Smooth muscle cell (in vitro differentiated cells): ENCODE results near the gene LEP. TPM values are rescaled to one million over a fixed set of nuclear protein-coding genes. Genes with fewer than 3 reads are reported as not detected.

ENCODE experiments used
- DNase-seq: peaks from one replicate; lab custom pipeline; 2025; ENCODE audit not compliant: unreplicated experiment; lab: John Stamatoyannopoulos, UW
- H2AFZ ChIP-seq: fragments of 200-600 bp; sonication (generic); 2 replicates; pipeline ENCODE4 v1.6.0; 2016; ENCODE audit warnings: antibody characterized with exemption, low read depth, mild to moderate bottlenecking
- H3F3A ChIP-seq: fragments of 200-600 bp; sonication (generic); 2 replicates; pipeline ENCODE4 v1.6.0; 2017; ENCODE audit warnings: antibody characterized with exemption, low read depth
- H3K27ac ChIP-seq: fragments of 200-600 bp; sonication (generic); 2 replicates; pipeline ENCODE4 v1.5.1; 2016; ENCODE audit warnings: low read depth, mild to moderate bottlenecking
- H3K27me3 ChIP-seq: fragments of 200-600 bp; sonication (generic); 2 replicates; pipeline ENCODE4 v1.6.1; 2016; ENCODE audit warnings: low read depth, mild to moderate bottlenecking
- H3K36me3 ChIP-seq: fragments of 200-600 bp; sonication (generic); 2 replicates; pipeline ENCODE4 v1.5.1; 2016; ENCODE audit warnings: low read depth
- H3K4me1 ChIP-seq: fragments of 200-600 bp; sonication (generic); 2 replicates; pipeline ENCODE4 v1.5.1; 2016; ENCODE audit warnings: low read depth
- H3K4me2 ChIP-seq: fragments of 200-600 bp; sonication (generic); 2 replicates; pipeline ENCODE4 v1.6.0; 2016; ENCODE audit warnings: mild to moderate bottlenecking
- H3K4me3 ChIP-seq: fragments of 200-600 bp; sonication (generic); 2 replicates; pipeline ENCODE4 v1.5.1; 2016; ENCODE audit warnings: mild to moderate bottlenecking
- H3K79me2 ChIP-seq: fragments of 200-600 bp; sonication (generic); 2 replicates; pipeline ENCODE4 v1.6.0; 2016; ENCODE audit warnings: low read depth, mild to moderate bottlenecking
- H3K9ac ChIP-seq: fragments of 200-600 bp; sonication (generic); 2 replicates; pipeline ENCODE4 v1.6.0; 2016; ENCODE audit warnings: low read depth
- H3K9me3 ChIP-seq: fragments of 200-600 bp; sonication (generic); replicated peaks from 2 replicates; pipeline ENCODE4 v1.5.1; 2016; ENCODE audit warnings: low read depth
- H4K20me1 ChIP-seq: fragments of 200-600 bp; sonication (generic); 2 replicates; pipeline ENCODE4 v1.6.0; 2016; ENCODE audit warnings: low read depth
- WGBS: methylation state at CpG from one replicate; pipeline ENCODE4 v1.1.7; 2016; ENCODE audit warnings: low lambda C conversion rate; 5-methylcytosine and 5-hydroxymethylcytosine counted together
- polyA plus RNA-seq: library from polyadenylated mRNA; unstranded; fragments of >200 nt; fragmentation: Nextera tagmentation; extraction: Ambion mirVana; gene quantifications from 2 replicates; pipeline ENCODE4 v1.2.1, GENCODE V29; 2016
- total RNA-seq: library from RNA; depleted of rRNA; stranded (reverse); fragments of >200 nt; gene quantifications from 2 replicates; pipeline ENCODE4 v1.2.3, GENCODE V29; 2014
- TF ChIP-seq, protein P1 (sequence below): fragments of 200-600 bp; sonication (generic); IDR thresholded peaks from 2 replicates; pipeline ENCODE4 v1.5.1; 2017; ENCODE audit warnings: borderline replicate concordance, mild to moderate bottlenecking, antibody characterized with exemption; ENCODE audit not compliant: insufficient read depth, poor library complexity, severe bottlenecking

Gene LEP
- total and polyA plus RNA-seq, 2 experiments from 2014 or later = not detected

GRCh38 chr7:128217967-128218652 lies 23.0 kb upstream of the LEP start:
- no peak for DNase-seq
- H3K4me3 ChIP-seq = no peak overlapping the region
- no peak overlapping the region for H3K9ac ChIP-seq
- H3K27me3 ChIP-seq = peaks cover 23% of the 10 kb centered on the region
- H3K36me3 ChIP-seq = no peaks in the 10 kb centered on the region
- no peak overlapping the region for H3K4me2 ChIP-seq
- TF ChIP-seq, protein P1, sequence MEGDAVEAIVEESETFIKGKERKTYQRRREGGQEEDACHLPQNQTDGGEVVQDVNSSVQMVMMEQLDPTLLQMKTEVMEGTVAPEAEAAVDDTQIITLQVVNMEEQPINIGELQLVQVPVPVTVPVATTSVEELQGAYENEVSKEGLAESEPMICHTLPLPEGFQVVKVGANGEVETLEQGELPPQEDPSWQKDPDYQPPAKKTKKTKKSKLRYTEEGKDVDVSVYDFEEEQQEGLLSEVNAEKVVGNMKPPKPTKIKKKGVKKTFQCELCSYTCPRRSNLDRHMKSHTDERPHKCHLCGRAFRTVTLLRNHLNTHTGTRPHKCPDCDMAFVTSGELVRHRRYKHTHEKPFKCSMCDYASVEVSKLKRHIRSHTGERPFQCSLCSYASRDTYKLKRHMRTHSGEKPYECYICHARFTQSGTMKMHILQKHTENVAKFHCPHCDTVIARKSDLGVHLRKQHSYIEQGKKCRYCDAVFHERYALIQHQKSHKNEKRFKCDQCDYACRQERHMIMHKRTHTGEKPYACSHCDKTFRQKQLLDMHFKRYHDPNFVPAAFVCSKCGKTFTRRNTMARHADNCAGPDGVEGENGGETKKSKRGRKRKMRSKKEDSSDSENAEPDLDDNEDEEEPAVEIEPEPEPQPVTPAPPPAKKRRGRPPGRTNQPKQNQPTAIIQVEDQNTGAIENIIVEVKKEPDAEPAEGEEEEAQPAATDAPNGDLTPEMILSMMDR = no peak
- WGBS = 78% methylated on average over 9 of the region's 9 CpGs
- no peak overlapping the region for H2AFZ ChIP-seq
- H4K20me1 ChIP-seq = no peaks in the 10 kb centered on the region
- no peaks in the 10 kb centered on the region for H3K4me1 ChIP-seq
- H3F3A ChIP-seq = no peaks in the 10 kb centered on the region
- no peaks in the 10 kb centered on the region for H3K9me3 ChIP-seq
- no peaks in the 10 kb centered on the region for H3K79me2 ChIP-seq
- no peak overlapping the region for H3K27ac ChIP-seq

DNA sequence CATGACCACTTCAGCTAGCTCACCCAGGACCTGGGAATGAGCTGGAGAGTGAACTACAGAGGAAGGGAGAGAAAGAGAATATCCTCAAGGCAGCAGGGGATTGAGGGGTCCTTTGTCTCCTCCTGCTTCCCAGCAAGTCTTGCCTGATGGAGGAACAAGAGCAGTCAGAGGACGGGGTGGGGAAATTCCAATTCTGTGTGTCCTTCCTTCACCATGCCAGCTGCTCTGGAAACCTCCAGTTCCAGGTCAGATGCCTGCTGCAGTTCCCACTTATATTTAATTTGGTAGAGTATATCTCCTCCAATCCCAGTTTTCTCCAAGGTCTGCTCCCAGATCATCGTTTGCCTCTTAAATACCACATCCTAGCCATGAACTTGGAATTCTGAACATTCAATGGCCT lies 21.4 kb upstream of the LEP start:
- H2AFZ ChIP-seq = no peak overlapping the region
- H3K4me2 ChIP-seq = no peak overlapping the region
- 76% methylated on average over 2 of the region's 2 CpGs for WGBS
- no peak overlapping the region for H3K27ac ChIP-seq
- TF ChIP-seq, protein P1 = no peak
- DNase-seq = no peak
- H4K20me1 ChIP-seq = no peaks in the 10 kb centered on the region
- H3K9me3 ChIP-seq = no peaks in the 10 kb centered on the region
- no peak overlapping the region for H3K9ac ChIP-seq
- H3K4me3 ChIP-seq = no peak overlapping the region
- no peaks in the 10 kb centered on the region for H3F3A ChIP-seq
- no peaks in the 10 kb centered on the region for H3K4me1 ChIP-seq
- H3K27me3 ChIP-seq = peaks cover 22% of the 10 kb centered on the region
- H3K36me3 ChIP-seq = no peaks in the 10 kb centered on the region
- no peaks in the 10 kb centered on the region for H3K79me2 ChIP-seq

GRCh38 chr7:128221929-128222403 lies 19.1 kb upstream of the LEP start:
- Histone ChIP-seq H3K9ac (no peak overlapping the region), H4K20me1 (no peaks in the 10 kb centered on the region), H3K79me2 (no peaks in the 10 kb centered on the region), H3K36me3 (no peaks in the 10 kb centered on the region), H3K4me3 (no peak overlapping the region), H3K4me2 (no peak overlapping the region), H3F3A (no peaks in the 10 kb centered on the region), H3K9me3 (no peaks in the 10 kb centered on the region), H3K4me1 (no peaks in the 10 kb centered on the region), H2AFZ (no peak overlapping the region), H3K27me3 (peaks cover 27% of the 10 kb centered on the region), H3K27ac (no peak overlapping the region)
- TF ChIP-seq, protein P1 = no peak
- WGBS = 64% methylated on average over 5 of the region's 5 CpGs
- no peak for DNase-seq
